NCI-H2227 treated with DMSO at 0.1 percent for 48 hours (cell line): ENCODE data around the gene DMAC2.
A peak's percentile ranks its signal among the peaks of the same experiment; 100 is the strongest.
"Not testable (repeated sequence)": the region's sequence is repeated elsewhere in the genome, so short reads cannot be mapped to it uniquely, and the experiment has no call there.

ENCODE experiments used
- DNase-seq: peaks from one replicate; lab custom pipeline; 2025; lab: John Stamatoyannopoulos, UW

DMAC2 gene

DNA sequence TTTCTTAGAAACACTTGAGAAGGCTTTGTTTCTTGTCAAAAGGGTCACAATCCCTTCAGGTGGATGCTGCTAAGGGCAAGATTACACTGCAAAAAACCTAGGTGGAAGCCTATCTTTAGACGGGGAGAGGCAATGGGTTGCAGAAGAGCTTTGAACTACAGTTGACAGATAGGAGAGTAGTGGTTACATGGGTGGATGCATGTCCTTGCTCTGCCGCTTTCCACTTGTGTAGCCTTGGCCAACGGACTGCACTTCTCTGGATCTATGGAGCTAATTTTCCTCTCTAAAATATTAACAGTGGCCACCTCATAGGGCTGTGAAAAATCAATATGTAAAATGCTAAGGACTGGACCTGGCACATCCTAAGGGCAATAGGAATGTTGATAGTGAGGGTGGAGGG lies 41.1 kb downstream of the DMAC2 start:
- DNase-seq: no peak

DNA sequence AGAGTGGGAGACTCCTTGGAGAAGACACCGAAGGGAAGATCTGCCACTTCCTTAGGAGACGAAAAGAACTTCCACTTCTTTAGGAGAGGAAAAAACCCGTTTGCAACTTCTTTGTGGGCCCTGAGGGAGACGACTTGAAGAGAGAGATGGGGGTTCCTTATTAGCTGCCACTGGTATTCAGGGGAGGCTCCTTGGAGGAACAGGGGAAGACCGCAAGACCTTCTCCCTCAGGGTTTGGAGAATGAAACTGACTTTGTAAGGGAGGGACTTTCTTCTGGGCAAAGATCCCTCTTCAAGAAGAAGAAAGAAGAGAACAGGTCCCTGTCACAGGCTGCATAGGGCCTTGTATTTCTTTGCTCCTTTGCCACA lies 41.7 kb downstream of the DMAC2 start:
- DNase-seq: no peak

DNA sequence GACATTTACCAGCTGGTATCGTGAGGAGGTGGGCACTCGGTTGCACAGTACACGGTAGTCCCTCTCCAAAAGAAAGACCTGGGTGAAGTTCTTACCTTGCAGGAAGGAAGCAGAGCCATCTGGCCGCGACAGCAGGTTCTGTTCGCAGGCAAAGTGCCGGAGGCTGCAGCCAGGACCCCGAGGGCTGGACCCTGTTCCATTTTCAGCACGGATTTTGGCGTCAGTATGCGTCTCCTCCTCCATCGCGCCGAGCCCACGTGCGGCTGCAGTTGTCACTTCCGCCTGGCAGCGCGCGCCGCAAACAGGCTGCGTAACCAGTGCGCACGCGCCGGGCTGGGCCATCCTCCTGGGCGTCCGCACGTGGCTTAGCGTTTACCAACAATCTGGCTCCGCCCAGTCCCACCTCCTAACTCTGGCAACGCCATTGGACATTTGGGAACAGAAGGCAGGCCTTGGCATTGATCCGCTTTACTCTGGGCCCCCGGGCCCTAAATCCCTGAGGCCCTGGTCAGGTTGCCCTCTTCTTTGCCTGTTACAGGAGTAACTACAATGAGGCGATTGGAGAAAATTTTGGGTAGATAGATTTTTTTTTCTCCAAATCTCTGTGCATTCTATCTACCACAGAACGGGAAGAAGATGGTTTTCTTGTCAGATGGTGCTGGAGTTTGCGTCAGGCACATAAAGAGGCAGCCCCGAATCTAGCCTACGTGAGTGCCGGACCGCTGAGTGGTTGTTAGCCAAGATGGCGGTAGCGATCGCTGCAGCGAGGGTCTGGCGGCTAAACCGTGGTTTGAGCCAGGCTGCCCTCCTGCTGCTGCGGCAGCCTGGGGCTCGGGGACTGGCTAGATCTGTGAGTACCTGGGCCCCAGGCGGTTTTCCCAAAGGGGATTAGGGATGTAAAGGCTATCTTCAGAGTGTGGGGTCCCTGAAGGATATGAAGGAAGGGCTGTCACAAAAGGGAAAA lies 42.3 kb downstream of the DMAC2 start, which contains the start of the genes BCKDHA and EXOSC5:
BCKDHA (plus strand) TSS at position 733 of the 964 bp plus-strand sequence; CDS start at position 743, 10 bp downstream.
EXOSC5 (minus strand) TSS at position 274 of the 964 bp plus-strand sequence; CDS start at position 243, 31 bp downstream.
- peak; percentile 100 for DNase-seq

DNA sequence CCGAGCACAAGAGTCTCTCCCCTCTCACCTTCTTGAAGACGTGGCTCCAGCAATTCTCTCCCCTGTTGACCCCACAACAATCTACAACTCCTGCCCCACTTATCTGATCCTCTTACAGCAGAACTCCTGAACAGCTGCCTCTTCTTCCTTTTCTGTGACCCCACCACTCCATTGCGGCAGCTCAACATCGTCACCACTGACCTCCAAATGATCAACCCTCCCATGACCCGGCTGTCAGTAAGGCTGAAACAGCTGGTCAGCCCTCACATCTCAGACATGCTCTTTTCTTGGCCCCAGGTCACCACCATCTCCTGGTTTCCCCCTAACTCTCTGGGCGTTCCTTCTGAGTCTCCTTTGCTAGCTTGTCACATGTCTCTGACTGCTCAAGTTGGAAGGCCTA lies 44.4 kb downstream of the DMAC2 start:
- no peak for DNase-seq

DNA sequence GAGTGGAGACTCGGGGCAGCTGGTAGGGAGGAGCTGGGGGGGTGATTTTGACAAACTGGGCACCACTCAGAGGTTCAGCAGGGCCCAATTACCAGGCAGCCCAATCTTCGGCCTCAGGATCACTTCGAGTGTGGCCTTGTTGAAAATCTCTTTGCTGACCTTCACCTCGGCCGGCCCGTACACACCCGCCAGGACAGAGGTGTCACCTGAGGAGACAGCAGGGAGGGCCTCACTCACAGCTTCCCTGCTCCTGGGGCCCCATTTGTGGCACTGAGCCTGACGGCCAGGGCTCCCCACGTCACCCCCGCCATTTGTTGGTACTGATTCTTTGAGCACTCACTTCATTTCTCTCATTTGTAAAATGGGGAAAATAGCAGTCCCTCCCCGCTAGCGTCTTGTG lies 46.9 kb downstream of the DMAC2 start:
- no peak for DNase-seq

DNA sequence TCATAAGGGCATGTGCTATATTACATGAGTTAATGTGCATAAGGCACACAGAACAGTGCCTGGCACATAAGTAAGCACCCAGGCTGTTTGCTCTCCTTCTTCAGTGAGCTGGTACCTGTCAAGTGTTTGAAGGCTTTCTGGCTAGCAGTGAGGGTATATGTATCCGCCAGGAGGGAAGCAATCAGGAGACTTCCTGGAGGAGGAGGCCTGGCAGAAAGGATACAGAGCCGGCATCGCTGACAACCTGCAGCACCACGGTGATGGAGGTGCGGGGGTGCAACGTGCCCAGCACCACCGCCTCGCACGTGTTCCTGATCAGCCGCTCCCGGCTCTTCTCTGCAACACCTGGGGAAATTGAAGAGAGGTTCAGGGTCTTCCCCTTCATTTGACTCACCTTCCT lies 48.1 kb downstream of the DMAC2 start:
- no peak for DNase-seq

DNA sequence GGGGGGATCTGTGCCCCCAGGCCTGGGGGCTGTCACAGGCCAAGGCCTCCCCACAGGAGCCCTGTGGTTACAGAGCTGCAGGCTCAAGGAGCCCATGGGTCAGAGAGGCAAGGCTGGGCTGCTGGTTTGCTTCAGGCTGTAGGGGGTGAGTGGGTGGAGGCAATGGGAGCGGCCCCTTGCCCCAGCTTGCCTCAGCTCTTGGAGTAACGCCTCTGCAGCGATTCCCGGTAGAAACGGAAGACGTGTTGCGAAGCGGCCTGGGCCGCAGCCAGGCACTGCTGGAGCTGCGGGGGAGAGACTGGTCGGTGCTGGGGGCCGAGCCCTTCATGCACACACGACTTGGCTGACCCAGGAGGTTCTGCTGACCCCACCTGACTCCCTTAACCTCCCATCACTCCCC lies 53.3 kb downstream of the DMAC2 start:
- DNase-seq: no peak

DNA sequence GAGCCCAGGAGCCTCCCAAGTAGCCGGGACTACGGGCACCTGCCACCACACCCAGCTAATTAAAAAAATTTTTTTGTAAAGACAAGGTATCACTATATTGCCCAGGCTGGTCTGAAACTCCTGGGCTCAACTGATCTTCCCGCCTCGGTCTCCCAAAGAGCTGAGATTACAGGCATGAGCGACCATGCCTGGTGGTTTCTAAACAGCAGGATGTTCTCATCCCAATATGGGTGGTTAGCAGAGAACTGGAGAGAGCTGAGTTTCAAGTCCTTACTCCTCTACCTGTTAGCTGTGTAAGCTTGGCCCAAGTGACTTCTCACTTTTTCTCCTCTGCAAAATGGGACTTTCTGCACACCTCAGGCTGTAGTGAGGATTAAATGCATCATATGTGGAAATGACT lies 55.4 kb downstream of the DMAC2 start:
- DNase-seq: no peak

DNA sequence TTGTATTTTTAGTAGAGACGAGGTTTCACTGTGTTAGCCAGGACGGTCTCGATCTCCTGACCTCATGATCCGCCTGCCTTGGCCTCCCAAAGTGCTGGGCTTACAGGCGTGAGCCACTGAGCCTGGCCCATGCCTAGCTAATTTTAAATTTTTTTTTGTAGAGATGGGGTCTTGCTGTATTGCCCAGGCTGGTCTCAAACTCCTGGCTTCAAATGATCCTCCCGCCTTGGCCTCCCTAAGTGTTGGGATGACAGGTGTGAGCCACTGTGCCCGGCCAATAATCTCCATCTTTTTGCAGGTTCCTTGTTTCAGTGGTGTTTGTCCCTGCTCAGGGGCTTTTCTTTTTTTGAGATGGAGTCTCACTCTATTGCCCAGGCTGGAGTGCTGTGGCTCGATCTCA lies 58.2 kb downstream of the DMAC2 start:
- not testable (repeated sequence) for DNase-seq
